Caco-2 (cell line): ENCODE measurements around the gene IQSEC1. TPM values are rescaled to one million over a fixed set of nuclear protein-coding genes. Genes with fewer than 3 reads are reported as not detected.

Experiments
- BruUV-seq: library from RNA; stranded (reverse); fragments of 400-500 nt; replicated peaks from 2 replicates; lab custom pipeline; 2021; lab: Mats Ljungman, UMichigan
- CTCF ChIA-PET: fragments of 300-600 bp; sonication (Branson Sonifier 250); formaldehyde crosslinking; loops from one replicate; lab custom pipeline; 2022; ENCODE audit warnings: antibody characterized with exemption; lab: Charles Lee
- POLR2A ChIA-PET: fragments of 300-600 bp; sonication (Branson Sonifier 250); formaldehyde crosslinking; loops from one replicate; lab custom pipeline; 2022; ENCODE audit warnings: antibody characterized with exemption; lab: Charles Lee
- DNase-seq, 2 experiments: peaks; one replicate each; pipeline versions ENCODE4 v3.0.0 to v3.0.0-alpha.2; 2020 to 2022
- H3K27me3 ChIP-seq: replicated peaks from 2 replicates; pipeline ENCODE4 v1.6.0; 2011; ENCODE audit warnings: low read length; ENCODE audit not compliant: control insufficient read depth, insufficient read depth
- H3K36me3 ChIP-seq: 2 replicates; pipeline ENCODE4 v1.5.1; 2011; ENCODE audit warnings: low read length; ENCODE audit not compliant: control insufficient read depth, insufficient read depth
- H3K4me1 ChIP-seq: fragments of 250-450 bp; sonication (Bioruptor Pico); 2 replicates; pipeline ENCODE4 v1.5.1; 2020; ENCODE audit warnings: mild to moderate bottlenecking
- H3K4me3 ChIP-seq: 2 replicates; pipeline ENCODE4 v1.5.1; 2011; ENCODE audit warnings: low read depth, mild to moderate bottlenecking, control low read depth, low read length
- H3K9me3 ChIP-seq: fragments of 250-450 bp; sonication (Bioruptor Pico); 2 replicates; pipeline ENCODE4 v1.5.1; 2020; ENCODE audit warnings: mild to moderate bottlenecking, moderate library complexity
- H3K27ac Mint-ChIP-seq: one replicate; pipeline ENCODE4 v1.8.0; 2022; ENCODE audit warnings: mixed read lengths; ENCODE audit not compliant: unreplicated experiment
- H3K27me3 Mint-ChIP-seq: one replicate; pipeline ENCODE4 v1.8.0; 2022; ENCODE audit warnings: mixed read lengths; ENCODE audit not compliant: insufficient read depth, unreplicated experiment
- H3K36me3 Mint-ChIP-seq: one replicate; pipeline ENCODE4 v1.8.0; 2022; ENCODE audit warnings: mild to moderate bottlenecking, mixed read lengths; ENCODE audit not compliant: insufficient read depth, unreplicated experiment
- H3K4me1 Mint-ChIP-seq: one replicate; pipeline ENCODE4 v1.8.0; 2022; ENCODE audit warnings: low read depth, mixed read lengths; ENCODE audit not compliant: unreplicated experiment
- H3K4me3 Mint-ChIP-seq: one replicate; pipeline ENCODE4 v1.8.0; 2022; ENCODE audit warnings: mild to moderate bottlenecking, moderate library complexity, mixed read lengths; ENCODE audit not compliant: unreplicated experiment
- H3K9me3 Mint-ChIP-seq: one replicate; pipeline ENCODE4 v1.8.0; 2022; ENCODE audit warnings: mixed read lengths; ENCODE audit not compliant: unreplicated experiment
- CTCF ChIP-seq, 2 experiments: fragments of 200-600 bp in 1 of 2; IDR thresholded peaks; 1 replicate in 1 of 2; 2 replicates in 1 of 2; pipeline versions ENCODE4 v1.5.1 to v1.8.0; 2011 to 2022; ENCODE audit warnings: antibody characterized with exemption in 1 of 2, control low read depth in 1 of 2, inconsistent platforms in 1 of 2, low read depth in 1 of 2, low read length in 1 of 2, mild to moderate bottlenecking in 1 of 2, moderate library complexity in 1 of 2; ENCODE audit not compliant: insufficient read depth in 1 of 2, severe bottlenecking in 1 of 2, unreplicated experiment in 1 of 2
- intact Hi-C: fragments of 100-400 bp; cut with micrococcal nuclease; formaldehyde crosslinking; loops from one replicate; pipeline ENCODE4 v1.10.0; 2022; ENCODE audit not compliant: unreplicated experiment
- total RNA-seq: library from RNA; stranded (reverse); gene quantifications from 2 replicates; pipeline ENCODE4 v1.2.3, GENCODE V29; 2022

Gene IQSEC1
- total RNA-seq, 1 experiment from 2014 or later, result 40.0 TPM

GRCh38 chr3:13088028-13089006 lies 15.1 kb upstream of the IQSEC1 start:
- Mint-ChIP-seq H3K4me1 (no peaks in the 10 kb centered on the region), H3K4me3 (no peak overlapping the region), H3K9me3 (no peaks in the 10 kb centered on the region), H3K27me3 (no peaks in the 10 kb centered on the region), H3K27ac (no peak overlapping the region), H3K36me3 (no peaks in the 10 kb centered on the region)
- no TSS peak for BruUV-seq
- DNase-seq, result no peak
- Histone ChIP-seq H3K9me3 (no peaks in the 10 kb centered on the region), H3K36me3 (no peaks in the 10 kb centered on the region), H3K27me3 (no peaks in the 10 kb centered on the region), H3K4me1 (no peaks in the 10 kb centered on the region), H3K4me3 (no peak overlapping the region)
- intact Hi-C loops, result no loop called here
- ChIA-PET CTCF (no interaction called here), POLR2A (no interaction called here)
- TF ChIP-seq CTCF (IDR thresholded peaks at IDR 0.05; ENCODE audit: insufficient read depth in 1 of 2, low read depth in 1 of 2, low read length in 1 of 2, severe bottlenecking in 1 of 2, unreplicated experiment in 1 of 2), result no peak

DNA sequence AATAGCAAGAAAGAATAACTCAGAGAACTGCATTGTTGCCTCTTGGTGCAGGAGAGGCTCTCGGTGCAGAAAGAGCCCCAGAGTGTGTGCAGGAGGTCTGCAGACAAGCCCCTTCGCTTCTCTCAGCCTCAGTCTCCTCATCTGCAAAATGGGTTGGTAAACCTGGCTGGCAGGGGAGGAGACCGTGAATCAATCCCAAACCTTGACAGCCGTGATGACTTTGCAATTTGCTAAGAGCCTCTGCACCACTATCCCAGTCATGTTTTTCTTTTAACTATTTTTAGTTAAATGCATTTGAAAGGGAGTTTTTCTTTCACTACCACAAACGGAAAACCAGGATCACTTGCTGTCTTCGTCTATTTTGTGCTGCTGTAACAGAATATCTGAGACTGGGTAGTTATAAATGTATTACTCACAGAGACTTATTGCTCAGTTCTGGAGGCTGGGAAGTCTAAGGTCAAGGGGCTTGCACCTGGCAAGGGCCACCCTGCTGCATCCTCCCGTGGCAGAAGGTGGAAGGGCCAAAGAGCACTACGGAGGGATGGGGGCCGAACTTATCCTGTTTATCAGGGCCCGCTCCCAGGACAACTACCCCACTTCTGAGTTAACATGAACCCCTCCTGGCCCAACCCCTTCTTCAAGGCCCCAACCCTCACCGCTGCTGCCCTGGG lies 14.2 kb upstream of the IQSEC1 start:
- Mint-ChIP-seq H3K9me3 (no peaks in the 10 kb centered on the region), H3K27me3 (peaks cover 2% of the 10 kb centered on the region), H3K4me3 (no peak overlapping the region), H3K4me1 (no peaks in the 10 kb centered on the region), H3K27ac (no peak overlapping the region), H3K36me3 (no peaks in the 10 kb centered on the region)
- no peaks in the 10 kb centered on the region for H3K9me3 ChIP-seq
- POLR2A ChIA-PET, result no interaction called here
- H3K36me3 ChIP-seq, result no peaks in the 10 kb centered on the region
- H3K27me3 ChIP-seq, result no peaks in the 10 kb centered on the region
- no TSS peak for BruUV-seq
- CTCF ChIA-PET, result no interaction called here
- H3K4me1 ChIP-seq, result no peaks in the 10 kb centered on the region
- H3K4me3 ChIP-seq, result no peak overlapping the region
- intact Hi-C loops, result no loop called here
- no peak for TF ChIP-seq CTCF (IDR thresholded peaks at IDR 0.05; ENCODE audit: insufficient read depth in 1 of 2, low read depth in 1 of 2, low read length in 1 of 2, severe bottlenecking in 1 of 2, unreplicated experiment in 1 of 2)
- DNase-seq, result no peak

DNA sequence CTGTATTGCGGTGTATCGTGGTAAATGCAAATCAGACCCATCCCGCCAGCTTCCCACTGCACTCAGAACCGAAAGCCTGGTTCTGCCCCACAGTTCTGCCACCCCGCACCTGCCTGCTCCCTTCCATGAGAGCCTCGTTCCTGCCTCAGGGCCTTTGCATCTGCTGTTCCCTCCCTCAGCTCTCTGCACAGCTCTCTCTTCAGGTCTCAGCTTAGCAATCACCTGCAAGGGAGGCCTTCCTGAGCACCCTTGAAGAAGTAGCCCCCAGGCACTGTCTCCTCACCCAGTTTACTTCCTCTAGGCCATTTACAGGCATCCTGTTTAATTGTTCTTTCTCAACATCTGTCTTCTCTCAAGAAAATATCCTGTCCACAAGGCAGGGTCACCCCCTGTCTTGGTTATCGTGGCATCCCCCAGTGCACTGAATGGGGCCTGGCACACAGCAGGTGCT lies 13.3 kb upstream of the IQSEC1 start:
- no peak overlapping the region for H3K4me3 Mint-ChIP-seq
- H3K4me1 ChIP-seq, result no peaks in the 10 kb centered on the region
- ChIA-PET POLR2A (no interaction called here), CTCF (no interaction called here)
- no peaks in the 10 kb centered on the region for H3K27me3 ChIP-seq
- intact Hi-C loops, result no loop called here
- H3K9me3 ChIP-seq, result no peaks in the 10 kb centered on the region
- H3K4me1 Mint-ChIP-seq, result no peaks in the 10 kb centered on the region
- TF ChIP-seq CTCF (IDR thresholded peaks at IDR 0.05; ENCODE audit: insufficient read depth in 1 of 2, low read depth in 1 of 2, low read length in 1 of 2, severe bottlenecking in 1 of 2, unreplicated experiment in 1 of 2), result no peak
- no peak overlapping the region for H3K27ac Mint-ChIP-seq
- DNase-seq, result no peak
- peaks cover 2% of the 10 kb centered on the region for H3K27me3 Mint-ChIP-seq
- no peaks in the 10 kb centered on the region for H3K9me3 Mint-ChIP-seq
- no TSS peak for BruUV-seq
- H3K36me3 ChIP-seq, result no peaks in the 10 kb centered on the region
- no peak overlapping the region for H3K4me3 ChIP-seq
- no peaks in the 10 kb centered on the region for H3K36me3 Mint-ChIP-seq
